K562 (cell line): ENCODE measurements around the gene TIMM44.

Experiments
- SMC3 ChIP-seq: conservative IDR thresholded peaks from 2 replicates; pipeline ENCODE4 v1.6.1; 2011; ENCODE audit warnings: low read depth, low read length, improper control_type of control experiment; ENCODE audit not compliant: insufficient read depth
- TF ChIP-seq, protein P1 (sequence below), 3 experiments: IDR thresholded peaks in 2 of 3; conservative IDR thresholded peaks in 1 of 3; 2 replicates each; pipeline ENCODE4 v1.5.1; 2011 to 2012; ENCODE audit warnings: low read length in 3 of 3, mild to moderate bottlenecking in 3 of 3, control low read depth in 2 of 3, improper control_type of control experiment in 1 of 3, inconsistent platforms in 1 of 3, low read depth in 1 of 3, mixed read lengths in 1 of 3, moderate library complexity in 1 of 3; ENCODE audit not compliant: insufficient read depth in 2 of 3

DNA sequence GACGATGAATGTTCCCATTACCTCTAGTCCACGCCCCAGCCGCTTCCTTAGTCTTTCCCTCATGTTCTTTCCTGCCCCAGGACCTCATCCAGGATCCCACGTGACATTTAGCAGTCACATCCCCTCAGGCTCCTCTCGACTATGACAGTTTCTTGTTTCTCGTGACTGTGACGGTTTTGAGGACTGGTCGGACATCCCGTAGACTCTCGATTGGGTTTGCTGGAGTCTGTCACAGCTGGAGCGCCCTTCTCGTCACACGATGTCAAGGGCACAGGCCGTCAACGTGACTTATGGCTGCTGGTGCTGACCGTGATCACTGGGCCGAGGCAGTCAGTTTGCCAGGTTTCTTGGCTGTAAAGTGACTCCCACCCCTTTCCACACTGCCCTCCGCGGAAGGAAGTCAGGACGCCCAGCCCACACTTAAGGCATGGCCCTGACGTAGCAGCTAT, 39.2 kb upstream of the TIMM44 start:
- TF ChIP-seq SMC3: no peak
- TF ChIP-seq, protein P1, sequence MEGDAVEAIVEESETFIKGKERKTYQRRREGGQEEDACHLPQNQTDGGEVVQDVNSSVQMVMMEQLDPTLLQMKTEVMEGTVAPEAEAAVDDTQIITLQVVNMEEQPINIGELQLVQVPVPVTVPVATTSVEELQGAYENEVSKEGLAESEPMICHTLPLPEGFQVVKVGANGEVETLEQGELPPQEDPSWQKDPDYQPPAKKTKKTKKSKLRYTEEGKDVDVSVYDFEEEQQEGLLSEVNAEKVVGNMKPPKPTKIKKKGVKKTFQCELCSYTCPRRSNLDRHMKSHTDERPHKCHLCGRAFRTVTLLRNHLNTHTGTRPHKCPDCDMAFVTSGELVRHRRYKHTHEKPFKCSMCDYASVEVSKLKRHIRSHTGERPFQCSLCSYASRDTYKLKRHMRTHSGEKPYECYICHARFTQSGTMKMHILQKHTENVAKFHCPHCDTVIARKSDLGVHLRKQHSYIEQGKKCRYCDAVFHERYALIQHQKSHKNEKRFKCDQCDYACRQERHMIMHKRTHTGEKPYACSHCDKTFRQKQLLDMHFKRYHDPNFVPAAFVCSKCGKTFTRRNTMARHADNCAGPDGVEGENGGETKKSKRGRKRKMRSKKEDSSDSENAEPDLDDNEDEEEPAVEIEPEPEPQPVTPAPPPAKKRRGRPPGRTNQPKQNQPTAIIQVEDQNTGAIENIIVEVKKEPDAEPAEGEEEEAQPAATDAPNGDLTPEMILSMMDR (IDR thresholded peaks at IDR 0.05 in 2 of 3, conservative IDR thresholded peaks at IDR 0.05 in 1 of 3; ENCODE audit: insufficient read depth in 2 of 3, low read depth in 1 of 3, low read length in 3 of 3): no peak
